HG03432 (cell line): ENCODE data around the gene RNF181.
"Not testable (repeated sequence)": the region's sequence is repeated elsewhere in the genome, so short reads cannot be mapped to it uniquely, and the experiment has no call there.

Experiments
- ATAC-seq: cut with Tn5 transposase; IDR thresholded peaks from one replicate; pipeline ENCODE4 v1.9.1; 2021; ENCODE audit warnings: mild to moderate bottlenecking, moderate library complexity; ENCODE audit not compliant: unreplicated experiment

The RNF181 gene

DNA sequence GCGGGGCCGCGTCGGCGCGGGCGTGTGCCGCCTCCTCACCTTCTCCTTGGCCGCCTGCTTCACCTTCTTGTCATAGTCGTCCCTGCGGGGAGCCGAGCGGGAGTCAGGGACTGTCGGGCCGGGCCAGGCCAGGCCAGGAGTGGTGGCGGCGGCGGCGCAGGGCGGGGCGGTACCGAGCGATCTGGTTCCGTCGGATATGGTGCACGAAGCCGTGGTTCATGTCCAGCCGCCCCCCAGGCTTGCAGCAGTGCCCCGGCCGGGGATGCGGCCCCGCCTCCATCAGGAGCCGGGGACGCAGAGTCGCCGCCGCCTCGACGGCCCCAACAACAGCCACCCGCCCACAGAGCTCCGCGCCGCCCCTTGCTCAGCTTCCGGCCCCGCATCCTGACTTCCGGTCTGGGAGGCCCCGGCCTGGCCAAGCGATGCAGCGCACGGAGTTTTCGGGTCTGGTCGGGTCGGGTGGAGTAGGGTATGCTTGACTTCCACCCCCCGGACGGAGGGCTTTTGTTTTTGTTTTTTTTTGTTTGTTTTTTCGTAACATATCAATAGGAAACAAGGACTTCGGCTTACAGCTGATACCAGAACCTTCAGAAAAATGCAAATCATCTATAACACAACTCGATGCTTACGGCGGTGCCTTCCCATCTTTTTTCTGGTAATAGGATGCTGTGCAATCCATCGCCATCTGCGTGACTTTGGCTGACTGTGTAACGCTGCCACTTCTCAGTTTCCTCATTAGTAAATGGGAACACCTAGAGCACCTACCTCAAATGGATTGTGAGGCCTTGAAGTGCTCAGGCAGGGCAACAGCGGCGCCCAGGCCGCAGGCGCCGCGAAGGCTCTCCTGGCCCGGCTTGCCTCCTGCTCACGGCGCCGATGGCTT, 16.4 kb downstream of the RNF181 start, which contains the start of gene C2orf68:
Gene C2orf68 (minus strand): TSS at position 362 of the 883 bp plus-strand sequence. CDS start 82 bp downstream, at position 280.
- peak; percentile 81 for ATAC-seq

DNA sequence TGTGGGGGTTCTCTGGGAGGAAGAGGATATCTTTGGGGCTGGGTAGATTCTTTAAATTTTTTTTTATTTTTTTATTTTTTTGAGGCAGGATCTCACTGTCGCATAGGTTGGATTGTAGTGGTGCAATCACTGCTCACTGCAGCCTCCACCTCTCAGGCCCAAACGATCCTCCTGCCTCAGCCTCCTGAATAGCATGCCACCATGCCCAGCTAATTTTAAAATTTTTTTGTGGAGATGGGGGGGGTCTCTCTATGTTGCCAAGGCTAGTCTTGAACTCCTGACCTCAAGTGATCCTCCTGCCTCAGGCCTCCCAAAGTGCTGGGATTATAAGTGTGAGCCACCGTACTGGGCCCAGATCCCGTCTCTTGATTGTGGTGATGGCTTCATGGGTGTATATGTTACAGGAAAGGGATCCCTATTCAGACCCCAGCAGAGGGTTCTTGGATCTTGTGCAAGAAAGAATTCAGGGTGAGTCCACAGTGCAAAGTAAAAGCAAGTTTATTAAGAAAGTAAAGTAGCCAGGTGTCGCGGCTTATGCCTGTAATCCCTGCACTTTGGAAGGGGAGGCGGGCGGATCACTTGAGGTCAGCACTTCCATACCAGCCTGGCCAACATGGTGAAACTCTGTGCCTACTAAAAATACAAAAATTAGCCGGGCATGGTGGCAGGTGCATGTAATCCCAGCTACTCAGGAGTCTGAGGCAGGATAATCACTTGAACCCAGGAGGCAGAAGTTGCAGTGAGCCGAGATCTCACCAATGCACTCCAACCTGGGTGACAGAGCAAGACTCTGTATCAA, 18.4 kb downstream of the RNF181 start:
- ATAC-seq = no peak

DNA sequence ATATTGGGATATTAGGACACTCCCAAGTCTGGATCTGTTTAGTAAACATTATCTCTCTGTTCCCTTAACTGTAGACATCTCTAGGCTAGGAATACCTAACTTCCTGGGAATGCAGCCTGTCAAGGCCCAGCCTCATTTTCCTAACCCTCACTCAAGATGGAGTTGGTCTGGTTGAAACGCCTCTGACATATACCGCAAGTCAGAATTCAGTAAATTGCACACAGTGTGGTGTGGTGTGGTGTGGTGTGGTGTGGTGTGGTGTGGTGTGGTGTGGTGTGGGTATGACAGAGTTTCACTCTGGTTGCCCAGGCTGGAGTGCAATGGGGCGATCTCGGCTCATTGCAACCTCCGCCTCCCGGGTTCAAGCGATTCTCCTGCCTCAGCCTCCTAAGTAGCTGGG, 19.2 kb downstream of the RNF181 start:
- not testable (repeated sequence) for ATAC-seq

DNA sequence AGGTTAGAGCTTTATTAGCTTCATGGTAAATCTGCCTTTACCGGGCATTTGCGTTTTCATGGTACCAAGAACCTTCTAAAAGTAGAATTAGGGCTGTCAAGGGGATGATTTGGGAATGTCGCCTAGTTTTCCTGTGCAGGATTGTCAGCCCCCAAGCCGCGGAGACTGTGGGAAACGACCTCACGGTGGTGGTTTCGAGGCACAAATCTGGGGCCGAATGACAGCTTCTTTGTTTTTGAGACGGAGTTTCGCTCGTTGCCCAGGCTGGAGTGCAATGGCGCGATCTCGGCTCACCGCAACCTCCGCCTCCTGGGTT, 19.8 kb downstream of the RNF181 start:
- ATAC-seq = no peak

DNA sequence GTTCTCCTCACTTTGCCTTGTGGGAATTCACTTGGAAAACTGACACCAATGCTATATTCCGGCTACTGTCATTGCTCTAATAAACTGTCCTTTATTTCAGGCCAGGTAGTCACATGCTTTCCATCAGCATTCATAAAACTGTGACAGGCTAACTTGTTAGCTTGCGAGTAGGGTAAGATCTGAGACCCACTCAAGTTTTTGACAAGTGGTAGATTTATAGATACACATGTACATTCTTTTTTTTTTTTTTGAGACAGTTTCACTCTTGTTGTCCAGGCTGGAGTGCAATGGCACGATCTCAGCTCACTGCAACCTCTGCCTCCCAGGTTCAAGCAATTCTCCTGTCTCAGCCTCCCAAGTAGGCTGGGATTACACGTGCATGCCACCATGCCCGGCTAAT, 22.2 kb downstream of the RNF181 start:
- ATAC-seq = not testable (repeated sequence)

DNA sequence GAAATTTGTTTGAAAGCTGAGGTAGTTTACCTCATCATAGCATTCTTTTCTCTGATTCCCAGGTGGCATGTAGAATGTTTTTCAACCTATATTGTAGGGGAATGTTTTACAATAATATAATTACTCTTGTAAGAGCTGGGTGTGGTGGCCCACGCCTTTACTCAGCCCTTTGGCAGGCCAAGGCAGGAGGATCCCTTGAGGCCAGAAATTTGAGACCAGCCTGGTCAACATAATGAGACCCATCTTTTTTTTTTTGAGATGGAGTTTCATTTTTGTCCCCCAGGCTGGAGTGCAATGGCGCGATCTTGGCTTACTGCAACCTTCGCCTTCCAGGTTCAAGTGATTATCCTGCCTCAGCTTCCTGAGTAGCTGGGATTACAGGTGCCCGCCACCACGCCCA, 24.1 kb downstream of the RNF181 start:
- ATAC-seq = no peak

DNA sequence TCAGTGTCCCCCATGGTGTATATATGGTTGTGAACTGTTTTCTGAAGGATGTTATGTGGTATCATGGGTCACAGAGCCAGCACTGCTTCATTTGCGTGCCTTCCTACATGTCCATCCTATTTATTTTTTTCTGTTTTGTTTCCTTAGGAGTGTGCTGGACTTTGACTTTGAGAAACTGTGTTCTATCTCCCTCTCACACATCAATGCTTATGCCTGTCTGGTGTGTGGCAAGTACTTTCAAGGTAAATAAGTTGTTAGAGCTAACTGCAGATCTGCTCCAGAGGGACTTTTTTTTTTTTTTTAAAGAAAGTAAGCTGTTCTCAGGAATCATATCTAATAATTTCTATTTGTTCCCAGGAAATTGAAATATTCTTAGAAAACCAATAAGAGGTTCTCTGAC, 25.8 kb downstream of the RNF181 start:
- no peak for ATAC-seq

DNA sequence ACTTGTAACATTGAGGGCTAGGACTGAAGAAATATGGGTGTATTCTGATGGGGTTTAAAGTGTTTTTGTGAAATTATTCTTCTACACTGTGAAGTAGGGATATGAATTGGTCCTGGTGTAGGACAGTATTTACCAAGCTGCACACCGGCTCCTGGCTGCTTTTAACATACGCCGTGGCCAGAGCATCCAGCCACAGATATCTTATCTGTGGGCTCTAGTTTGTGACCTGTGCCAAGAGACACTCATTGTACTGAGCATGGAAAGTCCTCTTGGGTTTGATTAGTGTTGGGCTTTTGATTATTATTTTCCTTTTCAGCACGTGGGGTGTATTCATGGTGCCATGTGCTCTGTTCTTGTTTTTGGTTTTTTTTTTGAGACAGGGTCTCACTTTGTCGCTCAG, 28.4 kb downstream of the RNF181 start:
- no peak for ATAC-seq

DNA sequence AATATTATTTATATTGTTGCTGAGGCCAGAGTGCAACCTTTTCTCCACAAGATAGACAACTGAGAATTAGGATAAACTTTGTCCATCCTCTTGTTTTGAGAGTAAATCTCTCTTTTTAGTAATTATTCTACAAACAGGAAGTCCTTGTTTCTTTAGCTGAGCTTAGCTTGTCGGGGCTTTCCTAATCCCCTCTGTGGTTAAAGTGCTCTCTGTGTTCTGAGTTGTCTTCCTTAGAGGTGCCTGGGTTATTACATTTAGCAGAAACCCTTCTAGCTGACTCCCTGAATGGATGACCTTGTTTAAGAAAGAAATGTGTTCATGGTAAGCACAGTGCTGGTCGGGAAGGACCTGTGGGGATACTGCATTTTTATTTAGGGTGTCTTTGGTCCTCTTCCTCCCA, 33.1 kb downstream of the RNF181 start:
- ATAC-seq = peak; percentile 76

DNA sequence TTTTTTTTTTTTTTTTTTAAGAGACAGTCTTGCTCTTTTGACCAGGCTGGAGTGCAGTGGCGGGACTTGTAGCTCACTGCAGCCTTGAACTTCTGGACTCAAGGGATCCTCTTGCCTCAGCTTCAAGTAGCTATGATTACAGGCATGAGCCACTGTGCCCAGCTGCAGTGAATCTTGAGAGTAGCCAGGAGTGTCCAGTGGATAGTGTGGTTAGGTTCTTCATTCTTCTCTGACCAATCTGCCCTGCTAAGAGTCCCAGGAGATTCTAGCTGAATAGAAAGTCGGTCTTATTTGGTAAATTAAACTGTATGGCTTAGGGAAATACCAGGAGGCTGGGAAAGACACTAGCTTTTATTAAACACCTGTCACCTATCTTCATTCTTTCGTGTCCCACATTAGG, 35.8 kb downstream of the RNF181 start:
- ATAC-seq = no peak

DNA sequence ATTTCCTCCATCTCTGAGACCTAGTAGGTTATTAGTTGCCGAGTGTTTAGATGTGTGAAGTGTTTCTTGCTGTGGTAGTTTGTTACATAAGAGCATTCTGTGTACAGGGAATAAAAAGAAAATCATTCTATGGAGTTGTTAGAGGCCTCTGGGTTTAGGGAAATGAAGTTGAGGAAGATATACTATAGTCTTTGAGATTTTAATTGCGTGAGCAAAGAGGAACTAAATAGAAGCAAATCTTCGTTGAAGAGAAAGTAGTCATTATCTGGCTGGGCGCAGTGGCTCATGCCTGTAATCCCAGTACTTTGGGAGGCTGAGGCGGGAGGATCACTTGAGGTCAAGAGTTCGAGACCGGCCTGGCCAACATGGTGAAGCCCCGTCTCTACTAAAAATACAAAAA, 39.5 kb downstream of the RNF181 start:
- no peak for ATAC-seq

DNA sequence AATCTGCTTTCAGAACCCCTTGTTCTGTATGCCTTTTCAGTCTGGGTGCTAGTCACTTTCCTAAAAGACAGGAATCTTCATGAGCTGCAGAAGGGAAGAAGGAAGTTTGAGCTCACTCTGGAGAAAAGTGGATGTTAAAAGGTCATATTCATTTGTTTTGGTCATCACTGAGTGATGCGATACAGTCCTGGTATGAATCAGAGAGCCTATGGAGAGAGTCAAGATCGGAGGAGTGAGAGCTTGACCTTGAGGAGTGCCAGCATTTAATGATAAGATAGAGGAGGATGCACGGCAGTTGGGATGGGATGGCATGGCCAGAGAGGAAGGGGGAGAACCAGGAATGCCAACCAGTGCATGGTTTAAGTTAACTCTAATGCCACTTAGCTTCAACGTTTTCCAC, 40.1 kb downstream of the RNF181 start:
- no peak for ATAC-seq

DNA sequence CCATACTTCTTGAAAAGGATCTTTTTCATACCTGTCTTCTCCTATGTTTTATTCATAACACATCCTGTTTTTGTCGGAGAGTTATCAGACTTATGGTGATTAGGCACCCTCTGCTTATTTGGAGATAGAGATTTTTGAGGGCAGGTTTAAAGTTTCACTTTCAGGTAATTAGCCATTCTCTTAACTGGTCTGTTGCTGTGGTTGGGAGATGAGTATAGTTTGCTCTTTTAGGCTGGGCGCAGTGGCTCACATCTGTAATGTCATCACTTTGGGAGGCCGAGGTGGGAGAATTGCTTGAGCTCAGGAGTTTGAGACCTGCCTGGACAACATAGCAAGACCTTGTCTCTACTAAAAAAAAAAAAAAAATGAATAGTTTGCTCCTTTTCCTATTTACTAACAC, 47.2 kb downstream of the RNF181 start:
- peak; percentile 63 for ATAC-seq

DNA sequence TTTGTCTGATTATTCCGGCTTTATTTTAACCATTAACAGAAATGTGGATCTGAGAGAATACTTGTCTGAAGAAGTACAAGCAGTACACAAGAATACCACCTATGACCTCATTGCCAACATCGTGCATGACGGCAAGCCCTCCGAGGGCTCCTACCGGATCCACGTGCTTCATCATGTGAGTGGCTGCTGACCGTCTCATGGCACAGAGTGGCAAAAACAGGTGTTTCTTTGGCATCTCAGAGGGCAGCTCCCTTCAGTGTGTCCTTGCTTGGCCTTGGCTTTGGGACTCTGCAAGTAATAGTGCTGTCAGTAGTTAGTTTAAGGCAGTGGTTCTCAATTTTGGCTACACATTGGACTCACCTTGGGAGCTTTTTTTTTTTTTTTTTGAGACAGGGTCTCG, 49.4 kb downstream of the RNF181 start:
- no peak for ATAC-seq

DNA sequence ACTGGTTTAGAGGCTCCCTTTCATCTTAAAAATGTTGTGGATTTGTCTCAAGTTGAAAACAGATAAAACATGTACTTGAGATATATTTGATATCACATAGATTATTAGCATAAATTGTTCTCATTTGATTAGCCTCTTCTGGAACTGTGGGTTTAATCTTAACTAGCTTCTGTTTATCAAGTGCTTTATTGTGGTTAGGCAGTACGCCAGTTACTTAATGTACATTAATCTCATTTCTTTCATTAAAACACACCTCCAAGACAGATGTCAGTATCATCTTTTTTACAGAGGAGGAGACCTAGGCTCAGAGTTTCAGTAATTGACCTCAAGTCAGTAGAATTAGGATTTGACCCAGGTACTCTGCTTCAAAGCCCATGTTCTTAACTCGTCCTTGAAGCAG, 50.6 kb downstream of the RNF181 start:
- no peak for ATAC-seq
